Epithelial cell of proximal tubule (primary cell): ENCODE results near the gene NUTM2E. TPM values are rescaled to one million over a fixed set of nuclear protein-coding genes. Genes with fewer than 3 reads are reported as not detected.
A peak's percentile ranks its signal among the peaks of the same experiment; 100 is the strongest.
"Not testable (repeated sequence)": the region's sequence is repeated elsewhere in the genome, so short reads cannot be mapped to it uniquely, and the experiment has no call there.

Experiments used
- DNase-seq: peaks from one replicate; pipeline ENCODE4 v3.0.0-alpha.2; 2011; ENCODE audit warnings: low read depth
- H3K4me3 ChIP-seq: 2 replicates; pipeline ENCODE4 v1.5.1; 2011; ENCODE audit warnings: low read depth, mild to moderate bottlenecking, low read length
- total RNA-seq: library from RNA; depleted of rRNA; stranded (reverse); fragments of >200 nt; gene quantifications from 2 replicates; pipeline ENCODE4 v1.2.3, GENCODE V29; 2015

The NUTM2E gene
- total RNA-seq, 1 donor from 2014 or later = not detected

DNA sequence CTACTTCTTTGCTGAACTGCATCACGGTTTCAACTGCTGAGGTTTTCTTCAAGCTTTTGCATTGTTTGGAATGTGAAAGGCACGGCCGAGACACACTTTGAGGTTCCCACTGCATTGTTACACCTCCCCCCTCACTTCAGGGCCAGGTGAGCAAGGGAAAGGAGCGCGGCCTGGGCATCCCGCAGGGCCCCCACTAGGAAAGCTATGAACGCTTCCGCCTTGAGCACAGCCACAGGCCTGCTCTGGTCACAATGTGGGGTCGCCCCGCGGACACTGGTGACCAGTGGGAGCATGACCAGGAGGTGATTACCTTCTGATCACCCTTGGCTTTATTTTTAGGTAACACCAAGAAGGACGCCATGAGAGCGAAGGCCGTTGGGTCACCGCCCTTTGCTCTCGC is 11.9 kb downstream of the NUTM2E start:
- not testable (repeated sequence) for DNase-seq, H3K4me3 ChIP-seq

DNA sequence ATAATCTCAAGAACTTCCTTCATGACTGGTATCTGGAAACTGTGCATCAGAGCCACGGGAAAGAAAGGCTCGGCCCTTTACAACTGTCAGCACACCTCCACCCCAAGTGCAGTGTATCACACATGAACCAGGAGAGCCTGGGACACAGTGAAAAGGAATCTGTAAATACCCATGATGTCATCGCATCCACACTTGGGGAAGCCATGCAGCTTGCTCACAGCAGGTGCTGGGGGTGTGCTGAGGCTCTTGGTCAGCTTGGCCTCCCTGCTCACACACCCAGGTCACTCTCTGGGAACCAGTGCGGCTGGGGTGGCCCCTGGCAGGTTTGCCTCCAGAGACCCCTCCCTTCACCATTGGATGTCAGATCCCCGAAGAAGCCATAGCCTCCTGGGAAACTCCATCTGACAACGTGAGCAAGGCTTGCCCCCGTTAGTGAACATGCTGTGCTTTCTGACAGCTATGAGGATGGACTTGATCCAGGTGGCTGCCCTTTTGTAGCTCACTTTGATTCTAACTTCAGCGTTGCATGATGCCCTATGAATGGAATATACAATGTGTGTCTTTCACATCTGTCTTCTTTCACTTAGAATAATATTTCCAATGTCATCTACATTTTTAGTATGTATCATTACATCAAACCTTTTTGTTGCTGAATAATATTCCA is 26.8 kb downstream of the NUTM2E start:
- H3K4me3 ChIP-seq, DNase-seq: not testable (repeated sequence)

DNA sequence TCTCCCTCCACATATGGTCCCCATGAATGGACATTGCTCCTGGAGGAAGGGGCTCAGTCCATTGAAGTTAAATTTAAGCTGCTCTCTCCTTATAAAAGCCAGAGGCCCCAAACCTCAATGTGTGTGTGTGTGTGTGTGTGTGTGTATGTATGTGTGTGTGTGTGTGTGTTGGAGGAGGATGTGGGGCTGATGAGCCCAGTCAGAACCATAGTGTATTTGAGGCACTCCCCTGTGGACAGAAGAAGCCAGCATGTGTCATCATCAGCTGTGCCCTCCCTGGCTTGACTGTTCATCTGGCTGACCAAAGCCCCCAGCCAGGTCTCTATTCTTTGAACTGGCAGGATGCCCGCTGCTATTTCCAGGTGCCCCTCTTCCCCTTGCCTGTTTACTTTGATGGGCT is 35.7 kb downstream of the NUTM2E start:
- H3K4me3 ChIP-seq, DNase-seq: not testable (repeated sequence)

DNA sequence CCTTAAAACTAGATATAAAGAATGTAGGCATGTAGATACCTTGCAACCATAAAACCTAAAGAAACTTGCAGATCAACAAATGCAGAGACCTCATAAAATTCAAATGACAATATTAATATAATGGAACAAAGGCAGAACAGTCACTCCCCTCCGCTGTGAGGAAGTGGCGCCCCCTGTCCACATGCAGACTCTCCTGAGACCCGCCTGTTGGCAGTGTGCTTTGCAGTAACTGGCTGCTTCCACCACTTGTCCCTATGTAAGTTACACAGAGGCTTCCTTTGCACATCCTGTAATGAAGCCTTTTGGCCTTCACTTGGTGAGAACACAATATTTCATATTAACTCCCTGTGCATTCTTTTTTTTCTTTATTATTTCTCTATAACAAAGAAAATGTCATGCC is 36.3 kb downstream of the NUTM2E start:
- H3K4me3 ChIP-seq, DNase-seq: not testable (repeated sequence)

DNA sequence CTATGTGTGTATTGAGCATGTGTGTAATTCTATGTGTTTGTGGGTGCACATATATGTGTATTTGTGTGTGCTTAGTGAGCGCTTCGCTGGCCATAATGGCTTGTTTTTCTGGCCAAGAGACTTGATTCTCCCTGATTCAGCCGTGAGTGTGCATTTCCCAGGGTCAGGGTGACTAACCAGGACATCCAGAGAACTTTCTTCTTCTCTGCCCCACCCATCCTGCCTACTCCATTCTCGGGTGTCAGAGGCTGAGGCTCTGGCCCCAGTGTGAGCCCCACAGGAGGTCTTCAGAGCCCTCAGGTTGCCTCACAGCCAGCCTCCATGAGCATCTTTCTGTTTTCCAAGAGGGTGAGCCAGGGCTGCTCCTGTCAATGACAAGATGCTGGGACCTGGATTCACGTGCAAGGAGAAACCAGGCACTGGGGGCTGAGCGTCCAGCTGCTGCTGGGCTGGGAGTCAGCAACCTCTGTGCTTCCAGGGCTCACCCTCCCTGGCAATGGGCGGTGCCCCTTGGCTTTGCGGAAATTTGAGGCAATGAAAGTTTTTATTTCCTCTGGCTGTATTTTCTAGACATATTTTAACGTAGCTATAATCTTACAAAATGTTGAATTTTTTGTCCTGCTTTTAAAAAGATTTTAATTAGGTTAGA is 40.5 kb downstream of the NUTM2E start:
- not testable (repeated sequence) for DNase-seq, H3K4me3 ChIP-seq

DNA sequence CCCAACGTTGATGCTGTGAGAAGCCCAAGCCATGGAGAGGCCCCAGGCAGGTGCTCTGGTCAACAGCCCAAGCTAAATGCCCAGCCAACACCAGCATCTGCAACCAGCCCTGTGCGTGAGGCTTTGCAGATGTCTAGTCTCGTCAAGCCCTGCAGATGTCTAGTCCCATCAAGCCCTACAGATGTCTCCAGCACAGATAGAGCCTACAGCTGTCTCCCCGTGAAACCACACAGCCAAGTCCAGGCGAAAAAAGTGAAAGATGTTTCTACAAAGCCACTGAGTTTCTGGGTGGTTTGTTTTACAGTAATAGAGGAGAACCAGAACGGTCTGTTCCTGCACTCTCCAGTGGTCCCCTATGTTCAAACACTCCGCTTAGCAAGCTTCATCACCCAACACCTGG is 41.5 kb downstream of the NUTM2E start:
- H3K4me3 ChIP-seq, DNase-seq: not testable (repeated sequence)

DNA sequence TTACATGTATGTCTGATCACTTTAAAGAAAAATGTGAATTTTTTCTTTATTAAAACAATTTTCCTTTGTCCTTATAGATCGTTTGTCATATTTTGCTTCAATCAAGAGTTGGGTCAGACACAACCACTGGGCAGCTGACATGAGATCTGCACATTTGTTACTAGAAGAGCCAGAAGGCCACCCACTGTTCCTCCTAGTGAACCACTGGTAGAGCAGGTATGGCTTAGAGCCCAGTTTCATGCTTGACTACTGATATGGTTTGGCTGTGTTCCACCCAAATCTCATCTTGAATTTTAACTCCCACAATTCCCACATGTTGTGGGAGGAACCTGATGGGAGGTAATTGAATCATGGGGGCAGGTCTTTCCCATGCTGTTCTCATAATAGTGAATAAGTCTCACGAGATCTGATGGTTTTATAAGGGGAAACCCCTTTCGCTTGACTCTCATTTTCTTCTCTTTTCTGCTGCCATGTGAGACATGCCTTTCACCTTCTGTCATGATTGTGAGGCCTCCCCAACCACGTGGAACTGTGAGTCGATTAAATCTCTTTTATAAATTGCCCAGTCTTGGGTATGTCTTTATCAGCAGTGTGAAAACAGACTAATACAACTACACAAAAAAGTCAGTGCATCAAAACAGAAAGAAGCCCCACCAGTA is 43.0 kb downstream of the NUTM2E start:
- DNase-seq = peak; percentile 71
- H3K4me3 ChIP-seq = not testable (repeated sequence)

DNA sequence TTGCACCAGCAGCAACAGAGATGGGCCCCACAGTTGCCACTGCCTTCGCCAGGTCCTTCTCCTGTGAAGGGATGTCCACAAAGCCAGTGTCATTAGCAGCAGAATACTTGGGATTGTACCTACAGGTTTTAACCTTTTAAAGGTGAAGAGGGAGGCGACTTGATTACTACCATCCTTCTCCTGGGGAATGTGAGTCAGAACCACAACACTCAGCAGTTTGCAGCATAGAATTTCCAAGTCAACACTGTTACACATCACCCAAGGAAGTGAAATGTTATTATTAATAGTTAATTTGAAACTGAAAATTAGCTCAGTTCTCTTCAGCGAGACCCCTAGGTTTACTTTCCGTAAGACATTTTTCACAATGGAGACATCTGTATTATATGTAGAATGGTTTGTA is 45.2 kb downstream of the NUTM2E start:
- H3K4me3 ChIP-seq, DNase-seq: not testable (repeated sequence)

Other genes starting within 250 kb of the NUTM2E start
- gene SFTPA1, start 215.8 kb upstream of the NUTM2E start, total RNA-seq = not detected in 2 replicates
- gene NUTM2B, start 123.5 kb upstream of the NUTM2E start, total RNA-seq = 0.40 TPM in 1 of 2 replicates, not detected in the other
- gene SFTPD, start 122.4 kb downstream of the NUTM2E start, total RNA-seq = not detected in 2 replicates